ENCODE results near the gene ARHGAP19.

- TF ChIP-seq, protein P1, sequence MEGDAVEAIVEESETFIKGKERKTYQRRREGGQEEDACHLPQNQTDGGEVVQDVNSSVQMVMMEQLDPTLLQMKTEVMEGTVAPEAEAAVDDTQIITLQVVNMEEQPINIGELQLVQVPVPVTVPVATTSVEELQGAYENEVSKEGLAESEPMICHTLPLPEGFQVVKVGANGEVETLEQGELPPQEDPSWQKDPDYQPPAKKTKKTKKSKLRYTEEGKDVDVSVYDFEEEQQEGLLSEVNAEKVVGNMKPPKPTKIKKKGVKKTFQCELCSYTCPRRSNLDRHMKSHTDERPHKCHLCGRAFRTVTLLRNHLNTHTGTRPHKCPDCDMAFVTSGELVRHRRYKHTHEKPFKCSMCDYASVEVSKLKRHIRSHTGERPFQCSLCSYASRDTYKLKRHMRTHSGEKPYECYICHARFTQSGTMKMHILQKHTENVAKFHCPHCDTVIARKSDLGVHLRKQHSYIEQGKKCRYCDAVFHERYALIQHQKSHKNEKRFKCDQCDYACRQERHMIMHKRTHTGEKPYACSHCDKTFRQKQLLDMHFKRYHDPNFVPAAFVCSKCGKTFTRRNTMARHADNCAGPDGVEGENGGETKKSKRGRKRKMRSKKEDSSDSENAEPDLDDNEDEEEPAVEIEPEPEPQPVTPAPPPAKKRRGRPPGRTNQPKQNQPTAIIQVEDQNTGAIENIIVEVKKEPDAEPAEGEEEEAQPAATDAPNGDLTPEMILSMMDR (IDR thresholded peaks at IDR 0.05), result no peak
- TF ChIP-seq EP300 (IDR thresholded peaks at IDR 0.05; ENCODE audit: low read depth) (no peak), POLR2A (IDR thresholded peaks at IDR 0.05) (no peak), POLR2AphosphoS5 (IDR thresholded peaks at IDR 0.05) (no peak)
Observed at GRCh38 chr10:97179311-97179710, 113.1 kb downstream of the ARHGAP19 start.

Data from transverse colon (tissue), 4 donors.